DOHH2 (cell line): ENCODE results near the gene CLIC5.

Source experiments
- CTCF ChIP-seq: fragments of 200-600 bp; sonication (generic); IDR thresholded peaks from one replicate; pipeline ENCODE4 v1.5.1; 2014; ENCODE audit warnings: antibody characterized with exemption, mild to moderate bottlenecking, low read depth, low read length; ENCODE audit not compliant: poor library complexity, severe bottlenecking
- EZH2phosphoT487 ChIP-seq: fragments of 200-600 bp; sonication (generic); IDR thresholded peaks from 2 replicates; pipeline ENCODE4 v1.6.1; 2017; ENCODE audit warnings: borderline replicate concordance, mild to moderate bottlenecking, antibody characterized with exemption, low read length, moderate library complexity, mixed read lengths

DNA sequence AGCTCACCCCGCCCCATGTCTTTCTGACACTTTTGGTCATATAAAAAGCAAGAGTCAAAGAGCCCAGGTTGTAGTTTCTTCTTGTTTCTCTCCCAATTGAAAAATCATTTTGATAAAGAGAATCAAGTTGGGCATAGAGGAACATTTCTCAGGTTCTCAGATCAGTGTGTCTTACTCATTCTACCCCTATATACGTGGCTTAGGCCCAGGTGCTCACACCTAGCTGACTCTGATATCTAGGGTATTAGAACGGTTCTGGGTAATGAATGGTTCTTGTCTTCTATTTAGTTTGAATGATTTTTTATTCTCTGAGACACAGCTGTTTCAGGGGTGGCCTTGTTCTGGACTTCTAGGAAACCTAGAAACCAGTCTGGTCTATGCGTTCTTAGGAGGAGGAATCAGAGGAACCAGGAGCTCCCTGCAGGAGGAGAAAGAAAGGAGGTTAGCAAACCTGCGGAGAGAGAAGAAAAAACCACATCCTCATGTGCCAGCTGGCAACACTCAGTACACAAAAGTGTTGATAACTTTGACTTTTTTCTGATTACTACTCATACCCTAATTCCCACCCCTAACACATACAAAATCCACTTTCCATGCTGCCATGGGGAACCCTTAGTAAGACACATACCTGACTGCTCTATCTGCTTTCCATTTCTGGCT, 178.0 kb downstream of the CLIC5 start:
- no peak for TF ChIP-seq CTCF
- no peak for TF ChIP-seq EZH2phosphoT487
